ENCODE results near the gene COL1A2.

The COL1A2 gene

DNA sequence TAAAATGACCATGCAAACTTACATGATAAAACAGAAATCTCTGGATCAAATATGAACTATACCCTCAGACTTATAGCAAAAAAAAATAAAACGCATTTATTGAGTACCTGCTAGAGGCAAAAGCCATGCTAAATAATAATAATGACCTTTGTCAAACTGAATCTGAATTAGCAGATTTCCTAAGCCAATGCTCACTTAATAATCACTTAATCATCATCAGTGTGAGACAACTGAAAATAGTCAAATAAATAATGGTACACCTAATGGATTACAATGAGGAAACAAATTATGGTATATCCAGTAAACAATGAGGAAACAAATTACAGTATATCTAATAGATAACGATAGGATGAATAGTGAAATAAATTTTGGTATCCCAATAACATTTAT lies 37.6 kb downstream of the COL1A2 start:
- no peak for DNase-seq (ENCODE audit: low spot score)
- no peak overlapping the region for H3K27ac ChIP-seq
- ChIA-PET CTCF (no interaction called here), POLR2A (ENCODE audit: low non-redundant PET) (no interaction called here)
- TF ChIP-seq, protein P1, sequence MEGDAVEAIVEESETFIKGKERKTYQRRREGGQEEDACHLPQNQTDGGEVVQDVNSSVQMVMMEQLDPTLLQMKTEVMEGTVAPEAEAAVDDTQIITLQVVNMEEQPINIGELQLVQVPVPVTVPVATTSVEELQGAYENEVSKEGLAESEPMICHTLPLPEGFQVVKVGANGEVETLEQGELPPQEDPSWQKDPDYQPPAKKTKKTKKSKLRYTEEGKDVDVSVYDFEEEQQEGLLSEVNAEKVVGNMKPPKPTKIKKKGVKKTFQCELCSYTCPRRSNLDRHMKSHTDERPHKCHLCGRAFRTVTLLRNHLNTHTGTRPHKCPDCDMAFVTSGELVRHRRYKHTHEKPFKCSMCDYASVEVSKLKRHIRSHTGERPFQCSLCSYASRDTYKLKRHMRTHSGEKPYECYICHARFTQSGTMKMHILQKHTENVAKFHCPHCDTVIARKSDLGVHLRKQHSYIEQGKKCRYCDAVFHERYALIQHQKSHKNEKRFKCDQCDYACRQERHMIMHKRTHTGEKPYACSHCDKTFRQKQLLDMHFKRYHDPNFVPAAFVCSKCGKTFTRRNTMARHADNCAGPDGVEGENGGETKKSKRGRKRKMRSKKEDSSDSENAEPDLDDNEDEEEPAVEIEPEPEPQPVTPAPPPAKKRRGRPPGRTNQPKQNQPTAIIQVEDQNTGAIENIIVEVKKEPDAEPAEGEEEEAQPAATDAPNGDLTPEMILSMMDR (conservative IDR thresholded peaks at IDR 0.05; ENCODE audit: low read depth): no peak

DNA sequence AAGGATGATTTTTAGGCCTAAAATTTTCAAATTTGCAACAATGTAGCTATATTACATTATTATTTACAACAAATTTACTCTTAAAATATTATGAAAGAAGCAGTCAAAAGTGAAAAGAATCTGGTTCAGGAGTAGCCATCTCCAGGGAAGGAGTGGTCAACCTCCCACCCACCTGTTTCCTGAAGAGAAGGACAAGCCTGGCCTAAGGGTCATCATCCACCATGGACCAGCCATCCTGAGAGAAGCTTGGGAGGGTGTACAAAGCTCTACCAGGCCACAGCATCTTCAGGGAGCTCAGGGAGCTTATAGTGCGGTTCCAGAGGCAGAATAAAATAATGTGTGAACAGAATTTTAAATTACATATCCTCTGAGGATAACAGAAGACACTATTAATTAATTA lies 38.1 kb downstream of the COL1A2 start:
- no peak for DNase-seq (ENCODE audit: low spot score)
- H3K27ac ChIP-seq: no peak overlapping the region
- ChIA-PET POLR2A (ENCODE audit: low non-redundant PET) (no interaction called here), CTCF (interaction anchor here (1.6 kb wide), 1 partner anchor 144 kb away, joined by 4 read pairs; no protein-coding TSS in a partner anchor)
- TF ChIP-seq, protein P1 (conservative IDR thresholded peaks at IDR 0.05; ENCODE audit: low read depth): no peak

DNA sequence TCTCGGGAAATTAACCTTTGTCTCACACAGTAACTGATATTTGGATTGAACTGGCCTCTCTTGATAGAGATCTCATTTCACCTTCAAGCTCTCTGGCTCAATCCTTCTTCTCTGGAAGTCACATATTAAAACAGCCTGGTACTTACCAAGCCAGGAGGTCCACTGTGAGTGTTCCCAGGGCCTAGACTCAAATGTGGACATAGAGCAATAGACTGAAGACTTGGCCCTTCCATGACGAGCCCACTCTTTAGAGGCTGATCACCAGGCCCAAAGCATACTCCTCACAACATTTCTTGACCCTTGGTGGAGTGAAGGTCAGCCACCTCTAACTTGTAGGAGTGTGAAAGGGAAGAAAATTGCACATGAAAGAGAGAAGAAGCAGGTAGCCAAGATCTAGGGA lies 38.5 kb downstream of the COL1A2 start:
- CTCF ChIA-PET: interaction anchor here (1.6 kb wide), 1 partner anchor 144 kb away, joined by 4 read pairs; no protein-coding TSS in a partner anchor
- no peak overlapping the region for H3K27ac ChIP-seq
- TF ChIP-seq, protein P1 (conservative IDR thresholded peaks at IDR 0.05; ENCODE audit: low read depth): no peak
- DNase-seq (ENCODE audit: low spot score): no peak
- POLR2A ChIA-PET (ENCODE audit: low non-redundant PET): no interaction called here

DNA sequence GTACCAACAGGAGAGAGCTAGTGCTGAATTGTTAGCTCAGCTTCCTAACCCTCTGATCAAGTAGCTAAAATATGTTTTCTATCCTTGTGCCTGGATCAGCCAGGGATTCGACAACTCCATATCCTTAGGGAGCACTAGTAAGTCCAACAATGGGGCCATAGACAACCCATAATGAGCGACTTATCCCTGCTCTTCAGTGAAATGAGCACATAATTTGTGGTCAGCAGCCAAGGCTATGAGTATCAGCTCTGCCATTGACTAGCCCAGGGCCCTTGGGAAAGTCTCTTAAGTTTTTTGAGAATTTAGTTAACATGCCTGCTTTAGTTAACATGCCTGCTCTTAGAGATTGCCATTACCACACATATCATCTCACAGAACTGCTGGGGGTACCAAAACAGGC lies 39.3 kb downstream of the COL1A2 start:
- DNase-seq (ENCODE audit: low spot score): no peak
- CTCF ChIA-PET: interaction anchor here (1.6 kb wide), 1 partner anchor 145 kb away, joined by 4 read pairs; no protein-coding TSS in a partner anchor
- POLR2A ChIA-PET (ENCODE audit: low non-redundant PET): no interaction called here

DNA sequence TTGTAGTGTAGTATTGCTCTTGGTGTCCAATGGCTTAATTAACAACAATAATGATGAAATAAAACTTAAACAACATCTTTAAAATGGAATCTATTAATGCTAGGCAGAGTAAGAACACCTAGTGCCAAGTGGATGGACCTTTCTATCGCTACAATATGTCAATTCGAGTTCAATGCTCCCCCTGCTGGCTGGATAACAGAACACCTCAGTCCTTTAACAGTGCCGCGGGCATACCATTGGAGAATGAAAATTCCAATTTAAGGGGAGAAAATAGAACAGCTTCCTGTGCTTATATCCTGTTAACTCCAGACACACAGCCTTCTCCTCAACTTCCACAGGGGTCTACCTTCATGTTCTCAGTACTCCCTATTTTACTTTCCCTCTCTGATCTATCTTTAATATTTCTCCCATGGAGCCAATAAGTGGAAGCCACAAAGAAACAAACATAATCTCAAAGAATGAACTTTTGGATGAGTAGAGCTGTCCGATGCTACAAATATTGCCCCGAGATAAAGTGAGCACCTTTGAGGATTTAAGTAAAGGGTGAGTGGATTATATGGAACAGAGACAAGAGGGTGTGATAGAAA lies 41.4 kb downstream of the COL1A2 start:
- ChIA-PET POLR2A (ENCODE audit: low non-redundant PET) (no interaction called here), CTCF (interaction anchor here (0.5 to 2.2 kb wide), 10 partner anchors 13 to 637 kb away, joined by 3 to 15 read pairs (median 4); no protein-coding TSS in a partner anchor)
- peak; percentile 61 for DNase-seq (ENCODE audit: low spot score)
- no peak overlapping the region for H3K27ac ChIP-seq
- TF ChIP-seq, protein P1 (conservative IDR thresholded peaks at IDR 0.05; ENCODE audit: low read depth): peak; percentile 86

More for the DNA sequence above, 39.3 kb downstream of the COL1A2 start:
- TF ChIP-seq, protein P1 (conservative IDR thresholded peaks at IDR 0.05; ENCODE audit: low read depth): no peak
- H3K27ac ChIP-seq: no peak overlapping the region

DNA sequence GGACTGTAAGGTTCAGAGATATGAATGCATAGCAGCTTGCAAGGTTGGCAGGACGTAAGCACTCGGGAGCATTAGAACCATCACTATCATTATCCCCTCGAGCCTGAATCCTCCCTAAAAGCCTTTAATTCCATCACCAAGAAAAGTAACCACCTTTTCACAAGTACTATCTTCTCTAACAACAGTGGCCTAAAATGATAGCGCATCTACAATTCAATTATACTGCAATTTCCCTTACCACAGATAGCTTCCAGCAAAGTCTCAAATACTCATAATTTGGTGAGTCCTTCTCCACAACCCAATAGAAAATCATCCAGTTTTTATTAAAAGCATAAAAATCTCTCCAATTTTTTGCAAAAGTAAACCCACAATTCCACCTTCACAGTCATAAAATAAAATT lies 42.0 kb downstream of the COL1A2 start:
- POLR2A ChIA-PET (ENCODE audit: low non-redundant PET): interaction anchor here (0.7 kb wide), 1 partner anchor 728 kb away, joined by 3 read pairs; no protein-coding TSS in a partner anchor
- no peak for DNase-seq (ENCODE audit: low spot score)
- no peak overlapping the region for H3K27ac ChIP-seq
- CTCF ChIA-PET: interaction anchor here (0.5 to 2.2 kb wide), 11 partner anchors 9 to 958 kb away, joined by 3 to 15 read pairs (median 4); no protein-coding TSS in a partner anchor
- TF ChIP-seq, protein P1 (conservative IDR thresholded peaks at IDR 0.05; ENCODE audit: low read depth): no peak
